Stimulated activated CD4-positive, alpha-beta T cell treated with anti-CD3 and anti-CD28 coated beads, Interleukin-1b, Interleukin-23, amount 100 ng/mL, for 4 hours (primary cell): Measurements from ENCODE around the gene GMDS.

ENCODE experiments used
- DNase-seq, 2 donors: peaks; one replicate each; pipeline ENCODE4 v3.0.0-alpha.2; 2020; ENCODE audit warnings: low read depth in 2 of 2

Gene GMDS

DNA sequence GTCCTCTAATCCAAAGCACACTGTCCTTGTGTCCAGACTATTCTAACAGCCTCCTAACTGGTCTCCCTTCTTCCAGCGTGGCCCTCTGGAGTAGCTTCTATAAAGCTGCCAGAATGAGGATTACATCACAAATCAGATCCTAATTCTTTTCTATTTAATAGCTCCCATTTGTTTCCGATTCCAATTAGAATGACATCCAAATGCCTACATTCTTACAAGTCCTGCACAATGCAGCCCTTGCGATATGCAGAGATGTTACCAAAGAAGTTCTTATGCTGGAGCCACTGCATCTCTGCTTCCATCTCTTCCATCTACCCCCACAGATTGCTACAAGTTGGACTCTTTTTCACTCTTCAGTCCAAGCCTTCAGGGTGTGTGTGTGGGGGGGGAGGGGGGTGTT lies 40.0 kb downstream of the GMDS start:
- no peak for DNase-seq

- DNase-seq: no peak
Observed at GRCh38 chr6:2204272-2204671, 41.1 kb downstream of the GMDS start.

DNA sequence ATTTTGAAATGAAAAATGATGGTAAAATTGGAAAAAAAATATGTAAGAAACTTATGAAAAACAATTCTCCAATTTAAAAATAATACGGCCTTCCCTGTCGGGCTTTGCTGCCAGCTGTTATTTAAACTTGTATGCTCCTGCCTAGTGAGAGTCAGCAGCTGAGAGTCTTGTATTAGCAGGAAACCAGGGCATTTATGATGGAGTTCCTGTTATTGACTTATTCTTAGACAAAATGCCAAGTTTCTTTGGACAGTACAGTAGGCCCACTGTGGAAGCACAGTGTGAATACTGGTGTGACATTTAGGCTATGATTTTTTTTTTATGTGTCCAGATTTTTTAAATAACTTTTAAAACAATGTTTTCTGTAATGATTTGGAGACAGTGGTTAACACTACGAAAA lies 42.1 kb downstream of the GMDS start:
- no peak for DNase-seq

DNA sequence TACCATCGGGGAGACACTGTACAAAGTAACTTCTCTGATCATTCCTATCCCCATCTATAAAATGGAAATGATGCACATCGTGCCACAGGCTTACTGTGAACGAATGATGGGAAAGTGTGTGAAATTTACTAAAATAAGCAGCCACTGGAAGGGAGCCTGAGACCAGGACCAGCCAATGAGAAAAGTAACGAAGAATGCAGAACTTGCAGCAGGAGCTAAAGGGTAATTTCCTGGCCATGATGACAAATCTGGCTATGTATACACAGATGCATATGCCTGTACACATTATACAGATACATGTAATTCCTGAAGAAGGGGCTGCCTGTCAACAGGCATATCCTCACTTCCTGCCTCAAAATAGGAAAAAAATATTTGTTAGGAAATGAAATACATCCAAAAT lies 47.4 kb downstream of the GMDS start:
- DNase-seq: no peak

DNA sequence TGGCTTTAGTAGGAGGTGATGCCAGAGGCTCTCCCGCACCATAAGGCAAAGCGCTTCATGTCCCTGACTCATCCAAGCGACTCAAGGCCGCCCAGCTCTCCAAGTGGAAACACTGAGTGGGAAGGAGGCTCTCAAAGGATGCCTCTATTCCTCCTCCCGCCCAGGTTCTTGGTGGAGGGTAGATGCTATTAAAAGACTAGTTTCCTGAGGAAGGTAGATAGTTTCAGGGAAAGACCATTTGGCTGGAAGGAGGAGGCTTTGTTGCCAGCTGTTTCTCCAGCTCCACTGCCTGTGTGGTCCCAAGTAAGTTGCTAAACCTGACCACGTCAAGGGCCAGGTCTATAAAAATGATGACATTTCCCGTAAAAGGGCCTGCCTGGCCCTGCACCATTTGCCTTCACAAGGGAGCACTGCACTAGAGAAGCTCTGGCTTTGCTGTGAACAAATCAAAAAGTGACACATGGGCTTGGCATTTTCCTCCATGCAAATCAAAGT lies 48.2 kb downstream of the GMDS start:
- DNase-seq: no peak

DNA sequence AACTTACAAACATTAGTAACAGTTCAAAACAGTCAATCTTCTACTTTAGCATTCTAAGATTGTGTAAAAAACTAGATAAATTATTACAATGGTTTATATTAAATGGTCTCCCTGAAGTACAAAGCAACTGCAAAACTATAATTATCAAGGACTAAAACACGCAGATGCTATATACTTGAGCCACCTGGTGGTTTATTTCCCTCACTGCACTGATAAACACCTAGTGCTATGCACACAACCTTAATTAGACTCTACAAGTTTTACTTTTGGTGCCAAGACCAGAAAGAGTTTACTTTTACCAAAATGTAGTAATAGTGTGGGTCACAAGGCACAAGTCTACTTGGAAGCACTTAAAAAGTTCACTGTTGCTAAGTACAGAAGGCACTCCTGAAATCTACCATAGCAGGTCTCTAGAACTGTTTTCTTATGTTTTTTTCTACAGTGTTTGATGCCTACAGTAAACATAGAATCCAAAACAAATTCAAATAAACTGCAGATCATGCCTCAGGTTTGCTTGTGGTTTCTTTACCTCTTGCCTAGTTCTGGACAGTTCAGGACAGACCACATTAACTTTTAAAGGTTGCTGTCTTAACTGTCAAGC lies 49.2 kb downstream of the GMDS start:
- DNase-seq: peak in 1 of 2 donors; percentile 30

- no peak for DNase-seq
Observed at GRCh38 chr6:2194643-2195042, 50.8 kb downstream of the GMDS start.

DNA sequence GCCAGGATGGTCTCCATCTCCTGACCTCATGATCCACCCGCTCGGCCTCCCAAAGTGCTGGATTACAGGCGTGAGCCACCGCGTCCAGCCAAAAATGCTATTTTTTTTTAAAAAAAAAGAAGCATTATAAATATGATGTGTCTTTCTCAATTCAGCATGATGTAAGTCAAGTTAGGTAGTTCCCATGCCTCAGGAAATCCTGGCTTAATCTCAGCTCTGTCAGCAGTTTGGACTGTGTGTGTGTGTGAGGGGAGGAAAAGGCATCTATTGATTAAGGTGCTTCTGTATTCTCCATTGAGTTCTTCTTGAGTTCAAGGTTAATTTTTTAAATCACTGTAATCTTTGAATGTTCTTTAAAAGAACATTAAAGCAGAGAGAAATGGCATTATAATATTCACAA lies 51.5 kb downstream of the GMDS start:
- no peak for DNase-seq

DNA sequence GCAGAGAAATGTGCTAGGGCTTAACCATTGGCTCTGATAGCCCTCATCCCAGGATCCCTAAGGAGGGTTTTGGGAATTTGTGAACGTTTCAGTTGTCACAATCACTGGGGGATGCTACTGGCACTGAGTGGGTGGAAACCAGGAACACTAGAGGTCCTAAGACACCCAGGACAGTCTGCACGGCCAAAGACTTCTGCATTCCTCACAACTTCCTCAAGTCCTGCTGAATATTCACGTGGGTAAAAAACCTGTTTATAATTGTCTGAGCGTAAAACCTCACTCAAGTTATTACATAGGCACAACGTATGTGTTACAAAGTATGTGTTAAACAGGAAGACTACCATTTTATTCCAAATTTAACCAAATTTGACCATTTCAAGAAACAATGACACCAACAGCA lies 52.4 kb downstream of the GMDS start:
- DNase-seq: no peak

- no peak for DNase-seq
Observed at GRCh38 chr6:2191390-2191740, 54.0 kb downstream of the GMDS start.

- no peak for DNase-seq
Observed at GRCh38 chr6:2190661-2191389, 54.6 kb downstream of the GMDS start.

- DNase-seq: no peak
Observed at GRCh38 chr6:2188856-2189384, 56.5 kb downstream of the GMDS start.

GRCh38 chr6:2188397-2188796 lies 57.0 kb downstream of the GMDS start:
- DNase-seq: no peak

GRCh38 chr6:2187826-2188225 lies 57.6 kb downstream of the GMDS start:
- no peak for DNase-seq

DNA sequence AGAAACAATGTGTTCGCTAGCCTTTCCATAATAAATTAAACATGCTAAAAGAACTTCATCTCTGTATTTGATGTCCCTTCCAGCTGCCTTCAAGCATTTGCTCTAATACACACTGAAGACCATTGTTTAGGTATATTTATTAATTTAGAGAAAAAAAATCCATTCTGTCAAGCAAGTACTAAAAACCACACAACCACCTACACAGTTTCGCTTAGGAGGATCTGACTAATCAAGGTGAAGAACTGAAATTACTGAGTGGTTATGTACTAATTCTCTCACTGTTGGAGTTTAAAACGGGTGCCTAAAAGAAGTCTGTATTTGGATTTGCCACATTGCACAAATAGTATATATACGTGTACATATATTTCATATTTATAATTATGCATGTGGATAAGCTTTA lies 58.9 kb downstream of the GMDS start:
- no peak for DNase-seq

GRCh38 chr6:2185466-2185865 lies 59.9 kb downstream of the GMDS start:
- DNase-seq: no peak

DNA sequence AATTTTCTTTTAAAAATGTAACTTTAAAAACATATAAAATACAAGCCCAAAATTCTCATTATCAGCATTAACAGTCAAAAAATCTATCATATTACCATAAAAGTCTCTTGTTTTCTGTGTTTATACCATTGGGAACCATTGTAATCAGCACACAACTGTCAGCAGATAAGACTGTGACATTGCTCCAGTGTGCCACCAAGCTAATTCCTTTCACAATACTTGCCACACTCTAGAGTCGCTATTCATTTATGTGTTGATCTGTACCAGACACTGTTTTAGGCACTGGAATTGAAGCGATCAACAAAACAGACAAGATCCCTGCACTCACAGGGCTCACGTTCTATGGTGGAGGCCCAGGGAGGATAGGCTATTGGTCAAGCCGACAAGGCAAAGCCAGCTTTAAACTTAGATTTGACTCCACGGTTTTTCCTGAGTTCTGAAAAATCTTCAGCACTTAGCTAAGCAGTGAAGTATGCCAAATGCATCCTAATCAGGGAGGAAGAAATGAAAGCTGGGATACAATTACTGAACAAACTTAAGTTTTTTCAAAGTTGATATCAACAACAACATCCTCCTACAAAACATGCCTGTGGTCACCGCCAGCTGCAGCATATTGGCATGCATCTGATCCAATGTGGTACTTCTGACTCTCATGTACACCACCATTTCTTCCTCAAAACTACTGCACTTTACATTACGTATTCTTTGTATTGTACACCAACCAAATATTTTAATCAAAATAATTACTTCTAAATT lies 60.5 kb downstream of the GMDS start:
- no peak for DNase-seq

GRCh38 chr6:2183752-2184151 lies 61.7 kb downstream of the GMDS start:
- no peak for DNase-seq

- no peak for DNase-seq
Observed at GRCh38 chr6:2183246-2183645, 62.2 kb downstream of the GMDS start.

- no peak for DNase-seq
Observed at GRCh38 chr6:2182251-2182650, 63.2 kb downstream of the GMDS start.

- DNase-seq: no peak
Observed at GRCh38 chr6:2181567-2181966, 63.8 kb downstream of the GMDS start.

DNA sequence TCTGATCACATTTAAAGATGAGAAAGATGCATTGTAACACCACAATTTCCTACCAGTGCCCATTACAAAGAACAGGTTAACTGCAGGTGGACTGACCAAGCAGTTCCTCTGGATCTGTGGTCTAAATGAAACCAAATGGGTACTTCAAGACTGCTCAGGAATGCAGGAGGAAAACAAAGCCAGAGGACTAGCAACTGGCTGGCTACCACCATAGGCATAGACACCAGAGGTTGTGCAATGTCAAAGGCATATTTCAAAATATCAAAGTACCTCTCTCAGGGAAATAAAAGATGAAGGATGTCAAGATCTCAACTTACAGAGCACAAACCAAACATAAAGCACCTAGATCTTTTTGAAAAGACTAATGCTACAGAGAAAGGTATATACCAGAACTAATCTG lies 65.5 kb downstream of the GMDS start:
- no peak for DNase-seq

DNA sequence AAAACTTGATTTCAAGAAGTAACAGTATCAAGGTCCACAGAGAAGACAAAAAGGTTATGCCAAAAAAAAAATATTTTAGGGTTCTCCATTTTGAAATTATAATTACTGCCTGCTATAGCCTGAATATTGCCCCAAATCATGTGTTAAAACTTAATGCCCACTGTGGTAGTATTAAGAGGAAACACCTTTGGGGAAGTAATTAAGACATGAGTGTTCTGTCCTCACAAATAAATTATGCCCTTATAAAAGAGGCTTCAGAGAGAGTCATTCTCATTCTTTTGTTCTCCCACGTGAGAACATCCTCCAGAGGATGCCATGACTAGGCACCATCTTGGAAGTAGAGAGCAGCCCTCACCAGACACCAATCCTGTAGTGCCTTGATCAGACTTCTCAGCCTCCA lies 66.2 kb downstream of the GMDS start:
- no peak for DNase-seq
